HepG2 (cell line): ENCODE results near the gene IER5L. TPM values are rescaled to one million over a fixed set of nuclear protein-coding genes. Genes with fewer than 3 reads are reported as not detected.

Source experiments
- ARNT2 ChIP-seq: sonication (generic); formaldehyde crosslinking; IDR thresholded peaks from 2 replicates; pipeline ENCODE4 v1.8.0; 2022; ENCODE audit warnings: mild to moderate bottlenecking, low read depth, missing genetic modification reagents, moderate library complexity
- FOXM1 ChIP-seq: sonication (generic); formaldehyde crosslinking; IDR thresholded peaks from 2 replicates; pipeline ENCODE4 v1.5.0; 2020; ENCODE audit warnings: missing genetic modification reagents
- GFI1 ChIP-seq: sonication (generic); formaldehyde crosslinking; IDR thresholded peaks from 2 replicates; pipeline ENCODE4 v1.5.0; 2020; ENCODE audit warnings: missing genetic modification reagents, mild to moderate bottlenecking, borderline replicate concordance
- HIVEP1 ChIP-seq: sonication (generic); formaldehyde crosslinking; IDR thresholded peaks from 2 replicates; pipeline ENCODE4 v1.4.0; 2020; ENCODE audit warnings: mild to moderate bottlenecking, missing genetic modification reagents
- HMGXB3 ChIP-seq: sonication (generic); formaldehyde crosslinking; IDR thresholded peaks from 2 replicates; pipeline ENCODE4 v1.4.0; 2020; ENCODE audit warnings: missing genetic modification reagents, borderline replicate concordance
- HOXA5 ChIP-seq: sonication (generic); formaldehyde crosslinking; IDR thresholded peaks from 2 replicates; pipeline ENCODE4 v1.4.0; 2020; ENCODE audit warnings: missing genetic modification reagents
- ISL2 ChIP-seq: sonication (generic); formaldehyde crosslinking; IDR thresholded peaks from 2 replicates; pipeline ENCODE4 v1.5.0; 2020; ENCODE audit warnings: missing genetic modification reagents
- KDM6A ChIP-seq: IDR thresholded peaks from 2 replicates; pipeline ENCODE4 v1.6.1; 2016; ENCODE audit warnings: low read depth
- MAX ChIP-seq: IDR thresholded peaks from 2 replicates; pipeline ENCODE4 v1.6.1; 2012; ENCODE audit warnings: inconsistent platforms
- NR1H2 ChIP-seq: sonication (generic); formaldehyde crosslinking; IDR thresholded peaks from 2 replicates; pipeline ENCODE4 v1.8.1; 2022; ENCODE audit warnings: low read depth, missing genetic modification reagents, borderline replicate concordance
- PHF20 ChIP-seq: sonication (generic); formaldehyde crosslinking; IDR thresholded peaks from 2 replicates; pipeline ENCODE4 v1.5.0; 2020; ENCODE audit warnings: mild to moderate bottlenecking, missing genetic modification reagents
- PITX1 ChIP-seq: sonication (generic); formaldehyde crosslinking; IDR thresholded peaks from 2 replicates; pipeline ENCODE4 v1.5.1; 2020; ENCODE audit warnings: mild to moderate bottlenecking, missing genetic modification reagents
- SAP130 ChIP-seq: IDR thresholded peaks from 2 replicates; pipeline ENCODE4 v1.6.1; 2016; ENCODE audit warnings: low read depth
- TRIM24 ChIP-seq: sonication (generic); formaldehyde crosslinking; IDR thresholded peaks from 2 replicates; pipeline ENCODE4 v1.8.0; 2022; ENCODE audit warnings: mild to moderate bottlenecking, missing genetic modification reagents
- ZNF329 ChIP-seq: sonication (generic); formaldehyde crosslinking; IDR thresholded peaks from 2 replicates; pipeline ENCODE4 v1.9.0; 2021; ENCODE audit warnings: low read depth, mild to moderate bottlenecking, missing genetic modification reagents
- ZNF691 ChIP-seq: sonication (generic); formaldehyde crosslinking; IDR thresholded peaks from 2 replicates; pipeline ENCODE4 v1.4.0; 2020; ENCODE audit warnings: missing genetic modification reagents, low read depth, mild to moderate bottlenecking, borderline replicate concordance
- ZNF710 ChIP-seq: sonication (generic); formaldehyde crosslinking; IDR thresholded peaks from 2 replicates; pipeline ENCODE4 v1.5.0; 2020; ENCODE audit warnings: mild to moderate bottlenecking, missing genetic modification reagents, borderline replicate concordance
- ZNF746 ChIP-seq: sonication (generic); formaldehyde crosslinking; IDR thresholded peaks from 2 replicates; pipeline ENCODE4 v1.8.0; 2022; ENCODE audit warnings: mild to moderate bottlenecking, missing genetic modification reagents
- ZXDC ChIP-seq: sonication (generic); formaldehyde crosslinking; IDR thresholded peaks from 2 replicates; pipeline ENCODE4 v1.5.0; 2020; ENCODE audit warnings: mild to moderate bottlenecking, missing genetic modification reagents
- polyA plus RNA-seq, 8 experiments: library from polyadenylated mRNA; depleted of rRNA in 3 of 8; stranded (reverse) in 7 of 8; unstranded in 1 of 8; fragments of >200 nt; fragmentation: Illumina TruSeq in 4 of 8; extraction: Trizol in 4 of 8; gene quantifications; 2 replicates each; pipeline versions ENCODE4 v1.2.1 to v1.2.3, GENCODE V29; 2011 to 2016; ENCODE audit warnings: low read depth in 4 of 8, missing spikeins in 1 of 8, mixed read lengths in 1 of 8; ENCODE audit not compliant: insufficient read depth in 1 of 8
- total RNA-seq, 5 experiments: library from RNA; depleted of rRNA; stranded (reverse); fragments of >200 nt; fragmentation: Illumina TruSeq; extraction: Trizol; gene quantifications; 2 replicates each; pipeline ENCODE4 v1.2.3, GENCODE V29; 2016; ENCODE audit warnings: low read depth in 1 of 5

IER5L gene
- total and polyA plus RNA-seq, 2 of the 13 experiments (the other 11 are each of a cell fraction or from before 2014, with no cell fraction given), result 1.8 to 3.3 TPM

GRCh38 chr9:129174724-129175514 lies 3.1 kb downstream of the IER5L start (continued):
- 0 out of 2 replicates have a peak, but pooled peaks have one; percentile 11 for TF ChIP-seq HMGXB3 (CRISPR knock-in tag)
- TF ChIP-seq KDM6A (CRISPR knock-in tag), result no peak
- TF ChIP-seq ZNF746 (CRISPR knock-in tag), result peak; percentile 97
- no peak for TF ChIP-seq NR1H2 (CRISPR knock-in tag)
- TF ChIP-seq HIVEP1 (CRISPR knock-in tag), result peak; percentile 17; the same call in 1 of the 2 replicates
- no peak for TF ChIP-seq GFI1 (CRISPR knock-in tag)
- TF ChIP-seq HOXA5 (CRISPR knock-in tag), result no peak; the same call in 1 of the 2 replicates
- 0 out of 2 replicates have a peak, but pooled peaks have one; percentile 3 for TF ChIP-seq ARNT2 (CRISPR knock-in tag)
- TF ChIP-seq FOXM1 (CRISPR knock-in tag), result no peak
- TF ChIP-seq ZNF691, result 0 out of 2 replicates have a peak, but pooled peaks have one; percentile 29
- peak; percentile 15; the same call in 1 of the 2 replicates for TF ChIP-seq MAX
- no peak for TF ChIP-seq ISL2 (CRISPR knock-in tag)
- TF ChIP-seq PITX1 (CRISPR knock-in tag), result no peak
- TF ChIP-seq PHF20 (CRISPR knock-in tag), result peak; percentile 27; the same call in 1 of the 2 replicates
- no peak for TF ChIP-seq ZXDC (CRISPR knock-in tag)
- TF ChIP-seq SAP130 (CRISPR knock-in tag), result peak; percentile 77
- TF ChIP-seq ZNF329 (CRISPR knock-in tag), result no peak
- TF ChIP-seq ZNF710 (CRISPR knock-in tag), result 0 out of 2 replicates have a peak, but pooled peaks have one; percentile 2
- TF ChIP-seq TRIM24 (CRISPR knock-in tag), result no peak
